Activated T-helper 1 cell treated with anti-CD3 and anti-CD28 coated beads, Interleukin-12 subunit alpha, Interleukin-12 subunit beta, Interleukin-2, Interleukin-4 antibody, amounts not matched to agents 30 ng/mL and 10 ng/mL and 1 ng/mL, durations not matched to agents 14 hours and 24 hours and 36 hours (primary cell): ENCODE measurements around the gene CD46. TPM values are rescaled to one million over a fixed set of nuclear protein-coding genes. Genes with fewer than 3 reads are reported as not detected.

Source experiments
- DNase-seq: peaks from one replicate; pipeline ENCODE4 v3.0.0; 2021; ENCODE audit warnings: low spot score
- H3K27ac Mint-ChIP-seq: one replicate; pipeline ENCODE4 v1.8.0; 2021; ENCODE audit warnings: mild to moderate bottlenecking, mixed read lengths
- H3K27me3 Mint-ChIP-seq: one replicate; pipeline ENCODE4 v1.8.0; 2022; ENCODE audit warnings: mild to moderate bottlenecking, moderate library complexity, mixed read lengths; ENCODE audit not compliant: insufficient read depth
- H3K36me3 Mint-ChIP-seq: one replicate; pipeline ENCODE4 v1.8.0; 2021; ENCODE audit warnings: low read depth, mixed read lengths
- H3K4me1 Mint-ChIP-seq: one replicate; pipeline ENCODE4 v1.8.0; 2021; ENCODE audit warnings: low read depth, mixed read lengths
- H3K4me3 Mint-ChIP-seq: one replicate; pipeline ENCODE4 v1.8.0; 2021; ENCODE audit warnings: mild to moderate bottlenecking, moderate library complexity, mixed read lengths
- H3K9me3 Mint-ChIP-seq: one replicate; pipeline ENCODE4 v1.8.0; 2021; ENCODE audit warnings: mixed read lengths
- intact Hi-C: fragments of 100-400 bp; cut with micrococcal nuclease; formaldehyde crosslinking; loops from one replicate; pipeline ENCODE4 v1.15.1; 2024
- total RNA-seq: library from RNA; stranded (reverse); gene quantifications from 2 replicates; pipeline ENCODE4 v1.2.3, GENCODE V29; 2022

The CD46 gene
- total RNA-seq, 1 donor from 2014 or later, result 101 TPM

DNA sequence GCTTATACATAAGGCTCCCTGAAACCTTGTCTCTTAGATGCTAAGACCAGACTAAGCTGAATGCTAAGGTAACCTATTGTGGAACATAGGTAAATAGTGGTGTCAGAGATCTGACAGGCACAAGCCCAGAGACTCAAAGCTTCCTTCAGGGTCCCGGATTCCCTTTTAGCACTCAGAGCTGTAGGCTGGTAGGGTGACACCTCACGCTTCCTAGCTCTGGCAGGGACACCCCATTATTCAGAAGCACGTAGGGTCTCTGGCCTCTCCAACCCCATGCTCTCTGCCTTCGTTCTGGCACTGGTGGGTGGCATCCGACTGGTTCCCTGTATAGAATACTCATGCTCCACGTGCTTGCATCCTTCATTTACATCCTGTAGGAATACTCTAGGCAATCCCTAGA, 90.7 kb downstream of the CD46 start:
- H3K4me1 Mint-ChIP-seq, result peaks cover 56% of the 10 kb centered on the region
- H3K4me3 Mint-ChIP-seq, result no peak overlapping the region
- H3K27ac Mint-ChIP-seq, result no peak overlapping the region
- H3K9me3 Mint-ChIP-seq, result no peaks in the 10 kb centered on the region
- DNase-seq, result no peak
- H3K27me3 Mint-ChIP-seq, result no peaks in the 10 kb centered on the region
- intact Hi-C loops, result no loop called here
- H3K36me3 Mint-ChIP-seq, result peaks cover 26% of the 10 kb centered on the region

DNA sequence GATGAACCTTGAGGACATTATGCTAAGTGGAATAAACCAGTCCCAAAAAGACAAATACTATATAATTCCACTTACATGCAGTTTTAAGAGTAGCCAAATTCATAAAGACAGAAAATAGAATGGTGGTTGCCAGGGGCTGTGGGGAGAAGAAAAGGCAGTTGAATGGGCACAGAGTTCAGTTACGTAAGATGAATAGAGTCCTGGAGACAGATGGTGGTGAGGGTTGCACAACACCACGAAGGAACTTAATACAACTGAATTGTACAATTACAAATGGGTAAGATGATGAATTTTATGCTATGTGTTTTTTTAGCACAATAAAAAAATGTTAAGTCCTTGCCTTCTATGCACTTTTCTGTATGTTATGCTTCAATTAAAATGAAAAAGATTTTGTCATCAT, 92.5 kb downstream of the CD46 start:
- H3K36me3 Mint-ChIP-seq, result peaks cover 22% of the 10 kb centered on the region

More for the DNA sequence above, 92.5 kb downstream of the CD46 start:
- Mint-ChIP-seq H3K4me3 (no peak overlapping the region), H3K27me3 (no peaks in the 10 kb centered on the region), H3K4me1 (peaks cover 55% of the 10 kb centered on the region), H3K9me3 (no peaks in the 10 kb centered on the region), H3K27ac (no peak overlapping the region)
- no peak for DNase-seq
- intact Hi-C loops, result no loop called here

Other genes starting within 250 kb of the CD46 start
- gene CR1L, start 106.9 kb upstream of the CD46 start, total RNA-seq, result not detected in 2 replicates
- gene CD34, start 159.1 kb downstream of the CD46 start, total RNA-seq, result not detected in 2 replicates